HUDEP-2 (cell line): ENCODE measurements around the gene NES.
A peak's percentile ranks its signal among the peaks of the same experiment; 100 is the strongest.

Experiments used
- DNase-seq, 76 experiments: peaks; one replicate each; lab custom pipeline; 2025; ENCODE audit not compliant: unreplicated experiment in 76 of 76; lab: John Stamatoyannopoulos, UW

The NES gene

DNA sequence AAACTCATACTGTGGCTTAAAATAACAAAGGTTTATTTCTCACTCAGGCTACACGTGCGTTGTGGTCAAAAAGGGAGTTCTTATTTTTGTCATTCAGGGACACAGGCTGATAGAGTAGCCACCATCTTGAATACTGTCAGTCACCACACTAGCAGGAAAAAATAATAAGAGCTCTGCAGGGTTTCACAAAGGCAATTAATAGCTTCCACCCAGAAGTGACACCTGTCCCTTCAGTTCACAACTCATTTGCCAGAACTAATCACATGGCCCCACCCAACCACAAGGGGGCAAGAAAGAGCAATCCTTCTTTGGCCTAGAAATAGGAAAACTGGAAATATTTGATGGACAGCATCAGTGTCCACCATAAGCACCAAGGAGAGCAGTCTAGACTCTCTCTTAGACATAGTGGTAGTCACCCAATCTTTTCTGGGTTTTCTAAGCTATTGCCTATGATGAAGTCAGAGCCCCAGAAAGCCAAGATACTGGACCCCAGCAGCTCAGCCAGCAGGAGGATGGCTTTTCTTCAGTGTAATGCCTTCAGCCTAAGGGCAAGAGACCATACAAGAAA, 49.8 kb downstream of the NES start:
- DNase-seq, result peak in 28 of 76 experiments; percentile 5 to 52 (median 24)

DNA sequence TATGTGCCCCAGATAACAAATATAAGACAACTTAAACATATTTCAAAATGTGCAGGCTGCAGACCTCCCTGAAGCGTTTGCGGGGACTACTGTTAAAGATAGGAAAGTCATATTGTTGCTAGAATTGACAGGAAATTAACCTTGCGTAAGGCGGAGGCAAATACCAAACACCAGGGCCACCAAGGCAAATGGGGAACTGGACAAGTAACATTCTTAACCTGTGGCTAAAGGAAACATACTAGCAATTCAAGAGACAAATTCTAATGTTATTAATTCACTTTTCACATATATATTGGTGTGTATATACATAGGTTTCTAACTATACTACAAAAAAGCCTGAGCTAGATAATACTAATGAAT, 51.1 kb downstream of the NES start:
- no peak for DNase-seq

DNA sequence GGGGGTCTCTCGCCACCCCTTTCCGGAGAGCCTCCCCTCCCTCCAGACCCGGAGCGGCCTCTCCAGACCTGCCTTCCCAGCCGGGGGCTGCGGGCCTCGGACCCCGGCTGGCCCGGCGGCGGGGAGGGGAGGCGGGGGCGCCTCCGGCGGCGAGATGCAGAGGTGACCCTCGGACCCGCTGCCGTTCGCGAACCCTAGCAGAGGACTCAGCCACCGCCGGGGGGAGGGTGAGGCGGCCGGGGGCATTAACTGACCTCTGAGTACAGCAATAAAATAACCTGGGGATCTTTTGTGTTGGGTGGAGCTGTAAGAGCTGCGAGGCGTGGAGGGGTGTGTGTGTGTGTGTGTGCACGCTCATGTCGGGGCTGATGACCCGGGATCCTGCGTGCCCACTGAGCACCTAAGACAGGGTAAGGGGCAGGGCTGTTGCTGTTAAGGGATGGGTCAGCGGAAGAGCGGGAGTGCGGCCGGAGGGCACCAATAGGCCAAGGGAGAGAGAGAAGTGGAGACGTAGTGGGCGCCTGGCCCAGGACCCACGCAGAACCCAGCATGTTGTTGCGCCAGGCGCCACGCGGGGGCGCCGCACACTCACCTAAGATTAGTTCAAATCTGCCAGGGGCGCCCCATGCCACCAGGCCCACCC, 51.6 kb downstream of the NES start:
- DNase-seq, result peak in 25 of 76 experiments; percentile 2 to 39 (median 11)

DNA sequence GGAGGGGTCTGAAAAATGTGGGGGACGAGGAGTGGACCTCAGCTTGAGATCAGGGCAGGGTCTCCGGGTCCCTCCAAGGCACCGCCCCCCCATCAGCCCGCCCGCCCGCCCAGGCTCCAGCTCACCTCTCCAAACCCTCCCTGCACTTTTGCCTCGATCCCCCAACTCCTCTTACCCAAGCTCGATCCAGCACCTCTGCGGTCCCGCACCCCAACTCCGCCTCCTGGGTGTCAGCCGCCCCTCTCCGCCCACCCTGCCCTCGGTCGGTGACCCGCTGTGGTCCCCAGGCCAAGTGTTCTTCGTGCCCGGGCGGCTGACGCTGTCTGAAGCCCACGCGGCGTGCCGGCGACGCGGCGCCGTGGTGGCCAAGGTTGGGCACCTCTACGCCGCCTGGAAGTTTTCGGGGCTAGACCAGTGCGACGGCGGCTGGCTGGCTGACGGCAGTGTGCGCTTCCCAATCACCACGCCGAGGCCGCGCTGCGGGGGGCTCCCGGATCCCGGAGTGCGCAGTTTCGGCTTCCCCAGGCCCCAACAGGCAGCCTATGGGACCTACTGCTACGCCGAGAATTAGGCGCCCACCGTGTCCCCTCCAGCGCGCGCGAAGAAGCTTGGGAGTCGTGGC, 52.3 kb downstream of the NES start:
- DNase-seq, result no peak

DNA sequence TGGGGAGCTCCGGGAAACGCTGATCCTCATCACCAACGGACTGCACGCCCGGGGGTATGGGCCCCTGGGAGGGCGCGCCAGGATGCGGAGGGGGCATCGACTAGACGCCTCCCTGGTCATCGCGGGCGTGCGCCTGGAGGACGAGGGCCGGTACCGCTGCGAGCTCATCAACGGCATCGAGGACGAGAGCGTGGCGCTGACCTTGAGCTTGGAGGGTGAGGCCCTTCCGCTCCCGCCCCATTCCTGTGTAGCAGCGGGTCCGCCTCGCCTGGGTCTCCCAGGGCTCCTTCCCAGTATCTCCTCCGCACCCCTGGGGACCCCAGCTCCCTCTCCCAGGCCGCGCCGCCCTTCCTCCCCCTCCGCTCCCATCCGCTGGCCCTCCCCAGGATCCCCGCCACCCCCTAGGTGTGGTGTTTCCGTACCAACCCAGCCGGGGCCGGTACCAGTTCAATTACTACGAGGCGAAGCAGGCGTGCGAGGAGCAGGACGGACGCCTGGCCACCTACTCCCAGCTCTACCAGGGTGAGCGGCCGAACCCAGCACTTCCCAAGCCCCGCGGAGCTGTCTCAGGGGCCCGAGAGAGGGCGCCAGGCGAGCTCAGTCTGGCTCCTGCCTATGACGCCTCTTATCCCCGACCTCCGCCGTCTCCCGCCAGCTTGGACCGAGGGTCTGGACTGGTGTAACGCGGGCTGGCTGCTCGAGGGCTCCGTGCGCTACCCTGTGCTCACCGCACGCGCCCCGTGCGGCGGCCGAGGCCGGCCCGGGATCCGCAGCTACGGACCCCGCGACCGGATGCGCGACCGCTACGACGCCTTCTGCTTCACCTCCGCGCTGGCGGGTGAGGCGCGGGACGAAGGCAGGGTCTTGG, 53.0 kb downstream of the NES start:
- DNase-seq, result peak in 35 of 76 experiments; percentile 5 to 50 (median 23)

DNA sequence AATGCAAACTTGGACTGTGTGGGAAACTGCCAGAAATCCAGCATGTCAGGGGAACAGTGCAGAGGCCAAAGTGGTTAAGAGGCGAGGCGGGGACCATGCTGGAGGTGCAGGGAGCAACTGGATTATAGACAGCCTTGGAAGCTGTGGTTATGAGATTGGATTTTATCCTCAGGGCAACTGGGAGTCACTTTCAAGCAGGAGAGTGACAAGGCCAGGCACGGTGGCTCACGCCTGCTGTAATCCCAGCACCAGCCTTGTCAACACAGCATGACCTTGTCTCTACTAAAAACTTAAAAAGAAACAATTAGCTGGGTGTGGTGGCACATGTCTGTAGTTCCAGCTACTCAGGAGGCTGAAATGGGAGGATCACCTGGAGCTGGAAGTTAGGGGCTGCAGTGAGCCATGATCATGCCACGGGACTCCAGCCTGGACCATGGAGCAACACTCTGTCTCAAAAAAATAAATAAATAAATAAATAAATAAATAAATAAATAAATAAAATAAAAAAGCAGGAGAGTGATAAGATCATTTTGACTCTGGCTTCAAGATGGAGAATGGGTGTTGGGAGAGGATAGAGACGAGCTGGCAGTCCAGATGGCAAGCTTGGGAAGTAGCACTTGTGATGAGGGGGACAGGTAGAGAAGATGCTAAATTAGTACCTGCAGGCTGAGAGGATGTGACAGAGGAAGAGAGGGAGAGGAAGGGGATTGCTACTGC, 54.5 kb downstream of the NES start:
- no peak for DNase-seq

DNA sequence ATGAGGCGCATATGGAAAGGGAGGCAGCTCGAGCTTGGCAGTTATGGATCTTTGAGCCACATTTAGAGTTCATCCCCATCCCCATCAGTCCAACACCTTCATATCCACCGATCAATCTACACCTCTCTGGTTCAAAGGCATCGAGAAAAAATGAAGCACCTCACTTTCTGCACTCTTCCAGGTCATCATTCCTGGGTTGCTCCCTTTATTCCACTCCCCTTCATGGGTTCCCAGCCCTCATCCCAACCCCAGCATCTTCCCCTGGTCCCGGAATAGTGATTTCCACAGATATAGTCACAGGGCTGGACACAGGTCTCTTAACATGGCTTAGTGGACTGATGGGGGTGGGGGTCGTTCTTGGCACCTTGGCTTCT, 57.6 kb downstream of the NES start:
- no peak for DNase-seq

DNA sequence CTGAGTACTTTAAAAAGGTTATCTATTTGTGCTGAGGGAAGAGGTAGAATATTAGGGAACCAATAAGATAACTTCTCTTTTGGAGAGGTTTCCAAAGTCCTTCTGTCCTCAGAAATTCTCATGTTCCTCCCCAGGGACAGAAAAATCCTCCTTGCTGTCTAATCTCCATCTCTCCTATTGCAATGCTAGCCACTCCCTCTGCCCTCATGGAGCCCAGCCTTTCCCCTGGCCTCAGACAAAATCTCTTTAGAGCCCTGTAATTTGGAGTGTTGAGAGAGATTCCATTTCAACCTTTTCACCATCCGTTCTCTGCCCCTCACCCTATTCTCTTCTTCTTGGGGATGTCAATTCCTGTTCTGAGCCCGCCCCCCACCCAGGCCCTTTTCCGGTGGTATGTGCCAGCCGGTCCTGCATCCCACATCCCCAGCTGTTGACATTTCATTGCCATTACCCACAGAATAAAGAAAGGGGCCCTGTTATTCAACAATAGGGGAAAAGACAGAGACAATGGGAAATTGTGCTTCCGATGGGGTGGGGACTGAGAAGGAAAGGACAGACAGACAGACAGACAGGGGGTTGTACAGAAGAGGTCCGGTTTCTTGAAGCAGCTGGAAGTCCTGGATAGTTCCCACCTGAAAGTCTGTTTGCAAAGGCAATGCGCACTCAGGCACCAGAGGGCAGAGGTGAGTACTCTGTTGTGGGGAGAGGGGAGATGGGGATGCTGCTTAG, 58.2 kb downstream of the NES start, which contains the start of gene HAPLN2:
Gene HAPLN2 (plus strand): TSS at position 563 of the 729 bp plus-strand sequence. CDS start 4,076 bp downstream, outside the sequence.
- no peak for DNase-seq
